ENCODE results near the gene PDE6A.

Gene PDE6A

DNA sequence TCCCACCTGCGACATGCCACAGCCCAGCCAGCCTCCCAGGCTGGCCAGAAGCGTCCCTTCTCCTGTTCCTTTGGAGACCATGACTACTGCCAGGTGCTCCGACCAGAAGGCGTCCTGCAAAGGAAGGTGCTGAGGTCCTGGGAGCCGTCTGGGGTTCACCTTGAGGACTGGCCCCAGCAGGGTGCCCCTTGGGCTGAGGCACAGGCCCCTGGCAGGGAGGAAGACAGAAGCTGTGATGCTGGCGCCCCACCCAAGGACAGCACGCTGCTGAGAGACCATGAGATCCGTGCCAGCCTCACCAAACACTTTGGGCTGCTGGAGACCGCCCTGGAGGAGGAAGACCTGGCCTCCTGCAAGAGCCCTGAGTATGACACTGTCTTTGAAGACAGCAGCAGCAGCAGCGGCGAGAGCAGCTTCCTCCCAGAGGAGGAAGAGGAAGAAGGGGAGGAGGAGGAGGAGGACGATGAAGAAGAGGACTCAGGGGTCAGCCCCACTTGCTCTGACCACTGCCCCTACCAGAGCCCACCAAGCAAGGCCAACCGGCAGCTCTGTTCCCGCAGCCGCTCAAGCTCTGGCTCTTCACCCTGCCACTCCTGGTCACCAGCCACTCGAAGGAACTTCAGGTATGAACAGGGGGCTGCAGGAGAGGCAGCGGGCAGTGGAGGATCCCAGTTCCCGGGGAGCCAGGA, 108.0 kb downstream of the PDE6A start:
- DNase-seq (ENCODE audit: low read depth in 2 of 2): no peak

DNA sequence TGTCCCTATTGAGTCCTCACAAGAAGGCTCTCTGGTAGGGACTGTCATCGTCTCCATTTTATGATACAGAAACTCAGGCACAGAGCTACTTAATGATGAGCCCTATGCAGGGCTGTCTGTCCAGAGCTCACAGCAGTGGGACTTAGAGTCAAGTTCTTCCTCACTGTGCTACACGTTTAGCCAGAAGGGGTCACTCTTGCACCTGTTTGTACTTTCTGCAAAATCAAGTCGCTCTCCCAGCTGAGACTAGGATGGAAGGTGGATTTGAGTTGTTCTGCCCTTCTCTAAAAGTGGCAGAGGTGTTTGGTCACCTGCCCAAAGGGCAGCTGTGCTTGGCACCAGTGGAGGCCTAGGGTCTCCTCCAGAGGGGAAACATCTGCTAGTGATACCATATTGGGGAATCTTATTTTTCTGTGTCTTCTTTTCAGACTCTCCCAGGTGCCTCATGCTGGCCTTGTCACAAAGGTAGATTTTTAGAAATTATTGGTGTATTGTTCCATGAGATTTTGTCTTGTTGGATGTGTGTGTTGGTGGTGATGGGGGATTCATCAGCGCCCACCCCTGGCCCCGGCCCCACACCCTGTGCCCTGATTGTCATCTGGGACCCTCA, 110.2 kb downstream of the PDE6A start:
- peak; percentile 42 to 46 for DNase-seq (ENCODE audit: low read depth in 2 of 2)

DNA sequence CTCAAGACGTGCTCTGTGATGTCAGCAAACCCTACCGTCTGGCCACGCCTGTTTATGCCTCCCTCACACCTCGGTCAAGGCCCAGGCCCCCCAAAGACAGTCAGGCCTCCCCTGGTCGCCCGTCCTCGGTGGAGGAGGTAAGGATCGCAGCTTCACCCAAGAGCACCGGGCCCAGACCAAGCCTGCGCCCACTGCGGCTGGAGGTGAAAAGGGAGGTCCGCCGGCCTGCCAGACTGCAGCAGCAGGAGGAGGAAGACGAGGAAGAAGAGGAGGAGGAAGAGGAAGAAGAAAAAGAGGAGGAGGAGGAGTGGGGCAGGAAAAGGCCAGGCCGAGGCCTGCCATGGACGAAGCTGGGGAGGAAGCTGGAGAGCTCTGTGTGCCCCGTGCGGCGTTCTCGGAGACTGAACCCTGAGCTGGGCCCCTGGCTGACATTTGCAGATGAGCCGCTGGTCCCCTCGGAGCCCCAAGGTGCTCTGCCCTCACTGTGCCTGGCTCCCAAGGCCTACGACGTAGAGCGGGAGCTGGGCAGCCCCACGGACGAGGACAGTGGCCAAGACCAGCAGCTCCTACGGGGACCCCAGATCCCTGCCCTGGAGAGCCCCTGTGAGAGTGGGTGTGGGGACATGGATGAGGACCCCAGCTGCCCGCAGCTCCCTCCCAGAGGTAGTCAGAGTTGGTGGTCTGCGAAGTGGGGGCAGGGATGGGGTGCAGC, 111.3 kb downstream of the PDE6A start:
- no peak for DNase-seq (ENCODE audit: low read depth in 2 of 2)

DNA sequence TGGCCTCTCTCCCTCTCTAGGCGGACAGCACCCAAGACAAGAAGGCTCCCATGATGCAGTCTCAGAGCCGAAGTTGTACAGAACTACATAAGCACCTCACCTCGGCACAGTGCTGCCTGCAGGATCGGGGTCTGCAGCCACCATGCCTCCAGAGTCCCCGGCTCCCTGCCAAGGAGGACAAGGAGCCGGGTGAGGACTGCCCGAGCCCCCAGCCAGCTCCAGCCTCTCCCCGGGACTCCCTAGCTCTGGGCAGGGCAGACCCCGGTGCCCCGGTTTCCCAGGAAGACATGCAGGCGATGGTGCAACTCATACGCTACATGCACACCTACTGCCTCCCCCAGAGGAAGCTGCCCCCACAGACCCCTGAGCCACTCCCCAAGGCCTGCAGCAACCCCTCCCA, 112.0 kb downstream of the PDE6A start:
- no peak for DNase-seq (ENCODE audit: low read depth in 2 of 2)

DNA sequence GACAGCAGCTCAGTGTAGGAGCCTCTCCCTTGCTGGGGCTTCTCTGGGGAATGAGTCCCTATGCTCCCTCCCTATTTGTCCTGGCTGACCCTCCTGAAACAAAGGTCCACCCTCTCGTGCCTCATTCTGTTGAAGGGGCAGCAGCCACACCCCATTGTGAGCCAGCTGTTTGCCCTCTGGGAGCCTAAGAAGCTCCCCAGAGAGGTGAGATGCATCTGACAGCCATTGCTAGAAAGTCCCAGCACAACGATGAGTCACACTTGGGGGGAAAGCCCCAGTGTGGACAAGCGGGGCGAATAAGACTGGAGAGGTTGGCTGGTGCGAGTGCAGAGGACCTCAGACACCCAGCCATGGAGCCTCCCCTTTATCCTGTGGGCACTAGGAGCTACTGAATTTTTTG, 113.1 kb downstream of the PDE6A start:
- no peak for DNase-seq (ENCODE audit: low read depth in 2 of 2)

DNA sequence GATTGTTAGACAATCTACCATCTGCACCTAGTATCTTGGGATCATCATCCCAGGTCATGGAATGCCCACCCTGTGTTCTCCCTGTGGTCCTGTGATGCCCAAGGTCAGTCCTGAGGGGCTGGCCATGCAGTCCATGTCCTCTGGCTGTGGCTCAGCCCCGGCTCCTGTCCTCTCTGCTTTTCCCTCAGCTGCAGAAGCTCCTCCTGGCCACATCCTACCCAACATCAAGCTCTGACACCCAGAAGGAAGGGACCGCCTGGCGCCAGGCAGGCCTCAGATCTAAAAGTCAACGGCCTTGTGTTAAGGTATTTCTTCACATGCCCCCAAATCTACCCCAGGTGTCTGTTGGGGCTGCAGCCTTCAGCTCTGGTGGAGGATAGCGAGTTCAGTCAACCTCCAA, 114.0 kb downstream of the PDE6A start:
- DNase-seq (ENCODE audit: low read depth in 2 of 2): no peak

DNA sequence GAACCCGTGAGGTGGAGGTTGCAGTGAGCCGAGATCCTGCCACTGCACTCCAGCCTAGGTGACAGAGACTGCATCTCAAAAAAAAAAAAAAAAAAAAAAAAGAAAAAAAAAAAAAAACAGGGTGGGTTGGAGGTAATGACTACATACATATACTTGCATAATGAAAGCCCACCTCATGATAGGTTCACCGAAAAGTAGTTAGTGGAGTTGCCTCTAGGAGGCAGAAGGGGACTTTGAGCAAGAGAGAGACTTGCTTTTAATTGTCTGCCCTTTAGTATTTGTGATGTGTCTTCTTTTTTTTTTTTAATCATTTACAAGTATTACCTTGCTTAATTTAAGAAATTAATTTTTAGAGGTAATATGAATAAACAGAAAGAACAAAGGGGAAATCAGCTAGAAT, 114.6 kb downstream of the PDE6A start:
- no peak for DNase-seq (ENCODE audit: low read depth in 2 of 2)

DNA sequence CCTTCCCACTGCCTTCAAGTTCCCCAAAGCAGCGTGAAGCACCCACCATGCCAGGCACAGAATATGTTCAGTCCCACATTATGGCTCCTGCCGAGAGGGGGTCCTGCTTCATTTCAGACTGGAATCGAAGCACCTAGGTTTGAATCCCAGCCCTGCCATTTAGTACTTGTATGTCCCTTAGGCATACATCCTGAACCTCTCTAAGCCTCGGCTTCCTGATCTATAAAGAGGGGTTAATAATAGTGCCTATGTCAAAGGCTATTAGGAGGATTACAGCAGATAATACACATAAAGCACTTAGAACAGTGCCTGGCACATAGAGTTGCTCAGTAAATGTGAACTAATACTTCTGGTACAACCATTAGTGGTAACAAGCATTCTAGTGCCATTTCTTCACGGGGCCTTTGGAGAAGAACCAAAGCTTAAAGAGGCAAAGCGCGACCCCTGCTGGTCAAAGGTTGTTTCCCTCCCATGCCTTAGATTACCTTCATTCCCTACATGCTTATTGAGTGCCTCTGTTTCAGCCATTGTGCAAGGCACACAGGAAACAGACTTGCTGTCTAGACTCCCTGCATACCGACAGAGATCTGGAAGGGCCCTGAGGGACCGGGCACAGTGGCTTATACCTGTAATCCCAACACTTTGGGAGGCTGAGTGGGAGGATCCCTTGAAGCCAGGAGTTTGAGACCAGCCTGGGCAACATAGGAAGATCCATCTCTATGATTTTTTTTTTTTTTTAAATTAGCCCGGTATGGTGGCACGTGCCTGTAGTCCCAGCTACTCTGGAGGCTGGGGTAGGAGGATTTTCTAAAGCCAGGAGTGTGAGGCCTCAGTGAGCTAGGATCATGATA, 116.2 kb downstream of the PDE6A start:
- DNase-seq (ENCODE audit: low read depth in 2 of 2): peak; percentile 81 to 82

DNA sequence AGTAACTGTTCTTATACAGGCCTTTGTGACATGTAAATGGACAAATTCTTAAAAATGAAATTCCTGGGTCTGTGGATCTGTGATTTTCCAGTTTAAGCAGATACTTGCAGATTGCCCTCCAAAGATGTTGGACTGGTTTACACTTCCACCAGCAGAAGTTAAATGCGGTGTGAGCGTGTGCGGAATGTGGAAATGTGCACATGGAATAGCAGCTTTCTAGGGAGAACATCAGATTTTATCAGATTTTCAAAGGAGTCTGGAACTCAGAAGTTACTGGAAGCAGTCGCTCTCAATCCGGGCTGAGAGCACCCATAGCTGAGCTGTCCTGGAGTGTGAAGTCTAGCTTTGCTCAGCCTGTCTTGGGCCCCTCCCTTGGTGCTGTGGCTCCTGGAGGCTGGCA, 117.0 kb downstream of the PDE6A start:
- no peak for DNase-seq (ENCODE audit: low read depth in 2 of 2)

DNA sequence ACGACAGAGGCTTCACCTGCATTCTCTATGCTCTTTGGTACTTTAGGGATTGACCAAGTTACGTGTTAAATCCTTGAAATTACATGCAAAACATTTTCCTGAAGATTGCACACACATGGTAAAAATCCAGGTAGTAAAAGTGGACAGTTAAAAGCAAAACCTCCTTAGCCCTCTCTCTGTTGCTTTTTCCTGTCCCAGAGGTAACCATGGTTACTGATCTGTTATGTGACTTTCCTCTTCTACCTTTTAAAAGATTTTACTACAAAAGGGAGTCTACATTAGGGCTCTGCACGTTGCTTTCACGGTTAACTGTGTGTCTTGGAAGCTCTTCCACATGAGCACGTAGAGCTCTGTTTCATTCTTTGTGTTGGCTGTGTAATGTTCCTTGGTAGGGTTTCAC, 117.5 kb downstream of the PDE6A start:
- no peak for DNase-seq (ENCODE audit: low read depth in 2 of 2)

DNA sequence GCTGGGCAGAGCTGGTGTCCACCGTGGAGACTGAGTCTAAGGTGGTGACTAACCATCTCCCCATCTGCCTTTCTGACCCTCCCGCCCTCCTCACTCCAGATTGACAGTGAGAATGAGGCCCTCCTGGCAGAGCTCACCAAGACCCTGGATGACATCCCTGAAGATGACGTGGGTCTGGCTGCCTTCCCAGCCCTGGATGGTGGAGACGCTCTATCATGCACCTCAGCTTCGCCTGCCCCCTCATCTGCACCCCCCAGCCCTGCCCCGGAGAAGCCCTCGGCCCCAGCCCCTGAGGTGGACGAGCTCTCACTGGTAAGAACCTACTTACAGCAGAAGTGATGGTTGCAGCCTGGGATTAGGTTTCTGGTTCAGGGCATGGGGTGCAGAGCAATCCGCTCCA, 118.0 kb downstream of the PDE6A start:
- no peak for DNase-seq (ENCODE audit: low read depth in 2 of 2)

DNA sequence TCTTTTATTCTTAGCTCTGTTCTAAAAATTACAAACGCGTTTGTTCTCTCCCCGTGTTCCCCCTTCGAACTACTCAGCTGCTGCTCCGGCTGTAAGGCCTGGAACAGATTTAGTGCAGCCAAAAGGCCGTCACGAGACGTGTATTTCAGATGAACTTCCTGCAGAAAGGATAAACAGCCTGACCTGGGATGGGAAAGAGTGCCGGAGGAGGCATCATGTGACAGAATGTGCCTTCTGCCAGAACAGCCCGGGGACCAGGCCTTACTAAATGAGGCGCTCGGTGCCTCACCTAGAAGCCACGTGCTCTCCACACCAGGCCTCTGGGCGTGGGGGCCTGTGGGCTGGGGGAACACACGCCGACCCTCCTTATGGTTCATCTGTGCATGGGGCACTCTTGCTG, 119.7 kb downstream of the PDE6A start:
- no peak for DNase-seq (ENCODE audit: low read depth in 2 of 2)

DNA sequence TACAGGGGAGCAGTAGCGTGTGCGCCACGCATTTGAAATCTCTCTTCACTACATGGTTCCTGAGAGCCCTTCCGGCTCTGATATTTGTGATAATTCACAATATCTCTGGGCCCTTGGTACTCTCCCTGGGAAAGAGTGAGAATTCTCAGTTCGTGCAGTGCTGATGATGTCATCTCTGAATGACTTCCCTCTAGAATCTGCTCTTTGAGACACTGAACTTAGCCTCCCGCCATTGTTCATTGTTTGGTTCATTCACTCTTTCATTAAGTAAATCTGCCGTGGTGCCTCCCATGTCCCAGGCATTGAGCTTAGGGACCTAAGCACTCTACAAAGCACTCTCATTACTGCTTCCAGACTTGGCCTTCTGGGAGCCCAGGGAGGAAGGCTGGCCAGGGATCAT, 120.5 kb downstream of the PDE6A start:
- DNase-seq (ENCODE audit: low read depth in 2 of 2): no peak

DNA sequence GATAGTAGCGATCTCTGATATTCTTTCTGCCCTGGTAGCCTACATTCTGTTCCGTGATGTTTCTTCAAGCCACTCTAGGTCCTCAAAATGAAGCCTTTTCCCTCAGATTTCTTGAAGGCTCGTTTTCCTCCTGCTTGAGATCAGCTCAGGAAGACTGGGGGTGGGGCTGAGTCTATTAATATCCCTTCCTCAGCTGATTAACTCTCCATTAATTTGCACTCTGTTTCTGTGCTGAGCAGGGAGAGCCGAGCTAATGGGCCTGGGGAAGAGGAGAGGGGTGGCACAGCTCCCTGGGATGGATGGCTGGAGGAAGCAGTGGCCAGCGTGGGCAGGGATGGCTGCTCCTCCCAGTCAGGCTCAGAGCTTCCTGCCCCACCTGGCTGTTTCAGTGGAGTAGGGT, 121.2 kb downstream of the PDE6A start:
- DNase-seq (ENCODE audit: low read depth in 2 of 2): no peak

DNA sequence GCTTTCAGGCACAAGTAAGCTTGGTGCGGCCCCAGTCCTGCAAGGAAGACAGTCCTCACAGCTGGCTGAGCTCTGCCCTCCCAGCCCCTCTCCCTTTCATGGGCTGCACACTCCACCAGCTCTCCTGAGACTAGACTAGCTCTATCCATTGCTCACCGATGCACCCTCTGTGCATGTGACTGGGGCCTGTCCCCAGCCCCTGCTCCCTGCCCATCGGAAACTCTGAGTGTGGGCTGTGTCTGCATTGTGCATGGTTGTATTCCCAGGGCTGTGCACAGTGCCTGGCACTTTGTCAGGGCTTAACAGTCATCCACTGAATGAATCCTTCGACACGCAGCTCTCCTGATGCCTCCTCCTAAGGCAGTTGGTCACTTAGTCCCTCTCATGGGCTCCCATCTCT, 122.3 kb downstream of the PDE6A start:
- DNase-seq (ENCODE audit: low read depth in 2 of 2): no peak

DNA sequence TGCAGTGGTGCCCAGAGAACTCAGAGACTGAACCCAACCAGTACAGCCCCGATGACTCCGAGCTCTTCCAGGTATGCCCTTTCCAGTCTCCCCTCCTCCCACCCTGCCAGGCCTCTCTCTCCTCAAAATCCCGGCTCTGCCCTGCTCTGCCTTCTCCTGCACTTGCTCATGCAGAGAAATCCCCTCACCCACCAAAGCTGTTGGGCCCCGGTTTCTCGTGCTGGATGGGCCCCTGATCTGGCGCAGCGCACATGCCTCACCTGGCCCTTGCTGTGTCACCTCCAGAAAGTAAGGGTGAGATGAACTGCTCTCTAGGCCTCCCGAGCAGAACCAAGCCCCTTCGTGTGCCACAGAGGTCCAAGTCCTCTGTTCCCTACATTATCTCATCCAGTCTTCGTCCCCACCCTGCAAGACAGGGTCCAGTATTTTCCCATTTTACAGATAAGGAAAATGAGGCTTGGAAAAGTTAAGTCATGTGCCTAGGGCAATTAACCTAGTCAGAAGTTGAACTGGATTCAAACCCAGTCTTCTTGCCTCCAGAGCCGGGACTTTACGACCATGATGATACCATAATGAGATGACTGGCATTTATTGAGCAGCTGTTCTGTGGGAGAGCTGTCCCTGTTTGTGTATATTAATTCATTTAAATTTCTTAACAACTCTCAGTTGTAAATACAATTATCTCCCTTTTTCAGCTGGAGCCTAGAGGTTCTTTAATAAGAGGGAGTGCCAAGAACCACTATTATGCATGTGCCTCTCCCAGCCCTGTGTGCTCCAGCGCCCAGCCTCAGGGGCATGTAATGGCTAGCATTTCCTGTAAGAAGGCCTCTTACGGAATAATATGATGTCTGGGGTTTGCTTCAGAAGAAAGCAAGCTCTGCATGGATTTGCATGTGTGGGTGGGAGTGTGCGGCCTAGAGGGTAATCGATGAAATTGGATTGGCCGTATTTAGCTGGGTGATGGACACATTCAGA, 123.8 kb downstream of the PDE6A start:
- no peak for DNase-seq (ENCODE audit: low read depth in 2 of 2)

DNA sequence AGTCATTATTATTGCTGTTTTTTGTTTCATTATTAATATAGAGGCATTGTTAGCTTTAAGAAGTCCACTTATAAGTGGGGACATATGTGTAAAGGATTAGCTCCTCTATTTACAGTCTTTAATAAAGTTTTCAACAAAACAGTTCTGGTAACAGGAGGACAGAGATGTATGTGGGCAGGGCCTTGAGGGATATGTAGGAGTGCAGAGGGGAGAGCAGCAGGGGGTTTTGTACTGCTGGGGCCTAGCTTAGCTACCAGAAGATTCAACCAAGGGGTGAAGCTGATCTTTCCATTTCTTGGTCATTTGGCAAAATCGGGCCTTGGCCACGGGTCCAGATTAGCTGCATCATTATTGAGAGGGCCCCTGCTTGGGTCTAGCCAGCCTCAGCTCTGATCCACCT, 124.6 kb downstream of the PDE6A start:
- DNase-seq (ENCODE audit: low read depth in 2 of 2): no peak

DNA sequence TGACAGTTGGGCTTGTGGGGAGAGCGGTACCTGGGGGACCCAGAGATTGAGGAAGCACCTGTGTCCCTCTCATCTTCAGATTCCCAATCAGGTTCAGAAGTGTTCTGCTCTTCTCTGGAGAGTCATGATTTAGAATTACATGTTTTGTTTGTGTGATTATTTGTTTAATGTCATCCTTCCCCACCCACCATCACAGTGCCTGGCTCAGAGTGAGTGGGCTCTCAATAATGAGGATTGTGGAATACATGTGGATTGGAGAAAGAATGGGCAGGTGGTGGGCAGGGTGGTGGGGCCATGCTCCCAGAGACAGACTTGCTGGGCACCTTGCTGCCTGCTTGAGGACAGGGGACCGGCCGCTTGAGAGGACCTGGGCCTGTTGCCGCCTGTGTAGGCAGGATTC, 126.5 kb downstream of the PDE6A start:
- no peak for DNase-seq (ENCODE audit: low read depth in 2 of 2)

DNA sequence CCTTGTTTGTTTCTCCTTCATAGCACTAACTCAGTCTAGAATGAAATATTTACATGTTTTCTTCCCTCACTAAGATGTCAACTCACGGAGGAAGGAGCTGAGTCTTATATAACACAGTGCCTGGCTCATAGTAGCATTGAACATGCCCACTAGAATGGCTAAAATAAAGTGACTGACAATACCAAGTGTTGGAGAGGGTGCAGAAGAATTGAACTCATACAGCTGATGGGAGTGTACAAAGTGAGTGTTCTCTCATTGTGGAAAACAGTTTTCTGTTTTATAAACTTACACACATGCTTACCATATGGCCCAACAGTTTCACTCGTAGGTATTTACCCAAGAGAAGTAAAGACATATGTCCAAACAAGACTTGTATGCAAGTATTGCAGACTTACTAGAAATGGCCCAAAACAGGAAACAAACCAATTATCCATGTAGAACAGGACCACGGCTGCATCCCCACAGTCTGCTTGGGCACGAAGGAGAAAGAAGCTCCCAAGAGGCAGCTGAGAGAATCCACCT, 127.0 kb downstream of the PDE6A start:
- DNase-seq (ENCODE audit: low read depth in 2 of 2): no peak

DNA sequence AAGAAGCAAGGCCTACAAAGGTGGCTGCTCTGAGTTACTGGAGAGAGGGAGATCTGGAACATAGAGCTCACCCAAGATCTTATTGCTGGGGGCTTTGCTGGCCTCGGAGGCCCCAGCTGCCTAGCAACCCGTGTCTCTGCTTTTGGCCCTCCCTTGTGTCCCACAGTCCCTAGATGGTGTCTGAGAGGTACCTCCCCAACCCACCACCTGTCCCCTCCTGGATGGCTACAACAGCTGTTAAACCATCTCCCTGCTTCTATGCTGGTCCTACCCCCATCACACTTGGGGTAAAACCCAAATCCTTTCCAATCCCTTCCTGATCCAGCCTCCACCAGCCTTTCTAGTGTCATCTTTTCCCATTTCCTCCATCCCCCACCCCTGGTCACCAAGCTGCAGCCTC, 127.9 kb downstream of the PDE6A start:
- DNase-seq (ENCODE audit: low read depth in 2 of 2): no peak

DNA sequence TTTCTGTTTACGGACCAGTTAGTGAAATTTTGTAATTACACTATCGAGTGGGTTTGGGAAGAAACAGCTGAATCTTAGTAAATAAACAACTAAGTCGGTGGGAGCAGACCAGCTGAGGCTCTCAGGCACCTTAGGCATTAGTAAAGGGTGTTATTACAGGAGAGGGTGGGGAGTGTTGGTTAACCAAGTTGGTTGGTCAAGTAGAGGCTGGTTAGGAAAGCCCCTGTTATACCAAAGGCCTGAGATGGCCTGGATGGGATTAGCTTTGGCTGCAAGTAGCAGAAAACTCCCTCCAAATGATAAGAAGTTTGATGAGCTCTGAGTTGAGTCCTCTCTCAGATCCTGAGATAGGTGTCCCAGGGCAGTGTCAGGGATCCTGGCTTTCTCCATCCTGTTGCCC, 133.1 kb downstream of the PDE6A start:
- DNase-seq (ENCODE audit: low read depth in 2 of 2): no peak

Data from fibroblast of skin of left quadriceps (primary cell).